Smooth muscle cell of the brain vasculature (primary cell): ENCODE measurements around the gene BCAP29.
"Not testable (repeated sequence)": the region's sequence is repeated elsewhere in the genome, so short reads cannot be mapped to it uniquely, and the experiment has no call there.

ENCODE experiments used
- DNase-seq: peaks from one replicate; pipeline ENCODE4 v3.0.0-alpha.2; 2012; ENCODE audit warnings: low read depth, low spot score

Gene BCAP29

DNA sequence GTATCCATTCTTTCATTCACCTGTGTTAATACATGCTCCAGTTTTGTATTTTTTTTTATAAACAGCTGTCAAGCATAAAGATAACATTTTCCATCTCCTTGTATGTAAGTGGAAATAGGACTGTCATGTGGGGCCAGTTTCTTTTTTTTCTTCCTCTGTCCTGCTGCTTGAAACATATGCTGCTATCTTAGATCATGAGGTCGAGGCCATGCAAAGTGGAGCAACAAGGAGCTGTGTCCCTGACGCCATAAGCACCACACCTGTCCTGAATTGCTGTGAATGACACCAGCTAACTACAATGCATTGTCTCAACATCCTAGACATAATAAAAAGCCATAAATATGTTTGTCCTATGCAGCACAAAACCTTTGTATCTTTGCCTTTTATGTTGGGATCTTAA lies 42.8 kb downstream of the BCAP29 start:
- no peak for DNase-seq

DNA sequence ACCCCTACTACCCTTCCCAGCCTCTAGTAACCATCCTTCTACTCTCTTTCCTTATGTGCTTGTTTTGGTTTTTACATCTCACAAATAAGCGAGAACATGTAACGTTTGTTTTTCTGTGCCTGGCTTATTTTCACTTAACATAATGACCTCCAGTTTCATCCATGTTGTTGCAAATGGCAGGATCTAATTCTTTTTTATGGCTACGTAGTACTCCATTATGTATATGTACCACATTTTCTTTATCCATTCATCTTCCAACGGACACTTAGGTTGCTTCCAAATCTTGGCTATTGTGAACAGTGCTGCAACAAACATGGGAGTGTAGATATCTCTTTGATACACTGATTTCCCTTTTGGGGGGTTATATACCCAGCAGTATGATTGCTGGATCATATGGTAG lies 47.0 kb downstream of the BCAP29 start:
- DNase-seq = no peak

GRCh38 chr7:107628461-107629064 lies 48.5 kb downstream of the BCAP29 start:
- no peak for DNase-seq

GRCh38 chr7:107630342-107630741 lies 50.3 kb downstream of the BCAP29 start:
- DNase-seq = no peak

GRCh38 chr7:107631588-107632491 lies 51.8 kb downstream of the BCAP29 start:
- no peak for DNase-seq

GRCh38 chr7:107632492-107632865 lies 52.4 kb downstream of the BCAP29 start:
- DNase-seq = no peak

DNA sequence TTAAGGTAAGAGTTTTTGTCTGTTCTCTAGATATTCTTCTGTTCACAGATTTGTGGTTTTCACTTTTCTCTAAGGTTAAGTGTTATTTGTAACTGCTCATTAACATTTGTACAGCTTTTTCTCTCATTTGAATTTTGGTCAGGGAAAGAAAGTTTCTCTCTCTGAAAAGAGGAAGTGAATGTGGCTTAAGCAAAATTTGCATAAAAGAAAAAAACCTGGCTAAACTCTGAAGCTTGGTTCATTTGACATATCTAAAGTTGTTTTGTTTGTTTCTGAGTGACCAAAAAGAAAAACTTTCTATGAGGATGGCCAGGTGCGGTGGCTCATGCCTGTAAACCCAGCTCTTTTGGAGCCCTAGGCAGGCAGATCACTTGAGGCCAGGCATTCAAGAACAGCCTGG lies 58.5 kb downstream of the BCAP29 start:
- no peak for DNase-seq

- DNase-seq = not testable (repeated sequence)
Measured at GRCh38 chr7:107639070-107639469, 59.0 kb downstream of the BCAP29 start.

DNA sequence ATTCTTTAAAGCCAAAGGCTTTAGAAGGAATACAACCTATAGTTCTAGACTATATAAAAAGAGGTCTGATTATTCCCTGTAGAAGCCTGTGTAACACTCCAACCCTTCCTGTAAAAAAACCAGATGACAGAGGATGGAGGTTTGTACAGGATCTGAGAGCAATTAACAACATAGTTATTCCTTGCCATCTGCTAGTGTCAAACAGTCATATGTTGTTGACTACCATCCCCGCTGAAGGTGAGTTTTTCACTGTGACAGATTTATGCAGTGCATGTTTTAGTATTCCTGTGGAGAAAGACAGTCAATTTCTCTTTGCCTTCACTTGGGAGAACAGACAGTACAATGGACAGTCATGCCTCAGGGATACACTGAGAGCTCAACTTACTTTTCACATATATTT lies 61.6 kb downstream of the BCAP29 start:
- DNase-seq = no peak

GRCh38 chr7:107642501-107642900 lies 62.5 kb downstream of the BCAP29 start:
- DNase-seq = no peak

DNA sequence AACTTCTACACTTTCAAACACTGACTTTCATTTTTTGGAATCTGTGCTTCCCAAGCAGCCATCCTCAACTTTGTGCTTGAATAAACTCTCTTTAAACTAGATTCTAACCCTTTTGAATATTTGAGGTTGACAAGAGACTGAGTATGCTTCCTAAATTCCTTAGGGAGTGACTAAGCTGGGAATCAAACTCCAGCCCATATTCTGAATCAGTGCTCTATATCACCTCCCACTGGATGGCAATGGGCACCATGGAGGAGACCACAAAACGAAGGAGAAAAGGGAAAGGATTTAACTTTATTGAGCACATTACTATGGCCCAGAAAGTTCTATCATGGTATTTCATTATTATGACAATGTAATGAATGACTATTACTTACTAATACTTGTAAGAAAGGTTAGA lies 63.4 kb downstream of the BCAP29 start:
- no peak for DNase-seq

DNA sequence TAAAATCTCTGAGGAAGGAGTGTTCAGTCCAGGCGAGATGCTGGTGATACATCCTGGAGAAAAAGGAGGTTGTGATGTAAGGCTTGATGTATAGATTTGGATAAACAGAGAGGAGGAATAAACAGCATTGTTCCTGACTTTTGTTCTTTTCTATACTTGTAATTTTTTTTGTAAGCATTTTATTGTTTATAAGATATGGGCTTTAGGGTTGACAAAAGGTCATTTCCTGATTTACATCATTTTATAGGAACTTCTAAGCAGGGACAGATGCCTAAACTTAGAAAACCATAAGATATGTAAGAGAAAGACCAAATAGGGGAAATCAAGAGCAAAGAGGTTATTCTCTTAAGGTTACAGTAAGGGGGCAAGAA lies 63.9 kb downstream of the BCAP29 start:
- no peak for DNase-seq

GRCh38 chr7:107644309-107644974 lies 64.4 kb downstream of the BCAP29 start:
- DNase-seq = no peak

DNA sequence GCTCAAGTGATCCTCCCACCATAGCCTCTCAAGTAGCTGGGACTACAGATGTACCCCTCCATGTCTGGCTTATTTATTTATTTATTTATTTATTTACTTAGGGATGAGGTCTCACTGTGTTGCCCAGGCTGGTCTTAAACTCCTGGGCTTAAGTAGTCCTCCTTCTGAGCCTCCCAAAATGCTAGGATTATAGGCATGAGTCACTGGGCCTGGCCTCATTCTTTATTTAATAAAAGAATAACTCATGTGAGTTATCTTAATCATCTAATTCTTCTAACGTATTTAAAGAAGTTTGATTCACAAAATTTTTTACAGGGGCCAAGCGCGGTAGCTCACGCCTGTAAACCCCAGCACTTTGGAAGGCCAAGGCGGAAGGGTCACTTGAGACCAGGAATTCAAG lies 72.6 kb downstream of the BCAP29 start:
- DNase-seq = no peak

GRCh38 chr7:107658467-107658866 lies 78.4 kb downstream of the BCAP29 start:
- DNase-seq = no peak

DNA sequence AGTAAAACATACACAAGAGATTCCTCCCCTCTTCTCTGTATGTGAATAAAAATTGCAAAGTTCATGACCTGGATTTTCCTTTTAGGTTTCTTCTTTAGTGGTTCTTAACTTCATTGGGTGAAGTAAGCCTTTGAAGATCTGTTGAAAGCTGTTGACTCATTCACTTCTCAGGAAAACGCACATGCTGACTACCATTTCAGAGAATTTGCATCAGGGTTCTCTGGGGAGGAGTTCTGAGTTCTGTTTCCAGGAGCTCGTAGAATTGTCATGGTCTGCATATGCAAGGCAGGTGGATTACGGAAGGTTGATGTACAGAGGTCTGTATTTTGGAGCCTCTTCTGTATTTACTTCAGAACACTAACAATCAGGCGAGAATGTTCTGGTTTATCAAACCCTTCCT lies 79.6 kb downstream of the BCAP29 start:
- no peak for DNase-seq

DNA sequence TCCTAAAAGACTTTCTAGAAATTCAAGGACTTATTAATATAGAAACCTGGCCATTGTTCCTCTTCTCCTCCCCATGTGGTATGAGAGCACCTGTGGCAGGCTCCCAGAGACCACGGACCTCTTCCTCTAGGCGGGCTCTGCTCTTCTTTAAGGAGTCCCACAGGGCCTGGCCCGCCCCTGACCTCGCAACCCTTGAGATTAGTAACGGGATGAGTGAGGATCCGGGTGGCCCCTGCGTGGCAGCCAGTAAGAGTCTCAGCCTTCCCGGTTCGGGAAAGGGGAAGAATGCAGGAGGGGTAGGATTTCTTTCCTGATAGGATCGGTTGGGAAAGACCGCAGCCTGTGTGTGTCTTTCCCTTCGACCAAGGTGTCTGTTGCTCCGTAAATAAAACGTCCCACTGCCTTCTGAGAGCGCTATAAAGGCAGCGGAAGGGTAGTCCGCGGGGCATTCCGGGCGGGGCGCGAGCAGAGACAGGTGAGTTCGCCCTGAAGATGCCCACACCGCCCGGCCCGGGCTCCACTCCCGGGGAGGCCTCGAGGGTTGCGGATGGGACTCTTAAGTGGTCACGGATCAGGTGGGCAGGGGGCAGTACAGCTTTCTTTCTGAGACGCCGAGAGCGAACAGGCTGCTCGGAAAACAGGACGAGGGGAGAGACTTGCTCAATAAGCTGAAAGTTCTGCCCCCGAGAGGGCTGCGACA lies 80.5 kb downstream of the BCAP29 start, which contains the start of gene SLC26A4:
Gene SLC26A4, plus strand, starts transcription at position 448 of the 700 bp plus-strand sequence. CDS start 814 bp downstream, outside the sequence.
- no peak for DNase-seq

GRCh38 chr7:107661081-107661864 lies 81.2 kb downstream of the BCAP29 start:
- DNase-seq = no peak

DNA sequence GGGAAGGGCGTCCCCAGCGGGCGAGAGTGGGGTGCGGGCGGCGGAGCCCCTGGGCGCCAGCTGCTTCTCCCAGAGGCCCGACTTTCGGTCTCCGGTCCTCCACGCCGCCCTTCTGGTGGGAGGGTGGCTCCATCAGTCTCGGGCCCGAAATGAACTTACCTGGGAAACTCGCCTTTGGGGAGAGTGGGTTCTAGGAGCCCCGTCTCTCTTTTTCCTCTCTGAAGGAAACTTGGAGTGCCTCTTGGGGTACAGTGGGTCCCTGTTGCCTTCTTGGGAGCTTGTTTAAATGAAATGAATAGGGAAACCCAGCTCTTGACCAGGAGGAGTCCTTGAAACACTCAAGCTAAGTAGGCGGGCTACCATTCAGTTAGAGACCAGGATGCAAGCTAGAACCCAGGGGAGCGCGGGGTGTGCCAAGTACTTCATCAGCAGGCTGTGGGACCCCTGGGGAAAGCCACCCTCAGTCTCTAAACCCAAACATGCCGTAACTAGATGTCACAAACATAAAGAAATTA lies 81.9 kb downstream of the BCAP29 start:
- DNase-seq = no peak

DNA sequence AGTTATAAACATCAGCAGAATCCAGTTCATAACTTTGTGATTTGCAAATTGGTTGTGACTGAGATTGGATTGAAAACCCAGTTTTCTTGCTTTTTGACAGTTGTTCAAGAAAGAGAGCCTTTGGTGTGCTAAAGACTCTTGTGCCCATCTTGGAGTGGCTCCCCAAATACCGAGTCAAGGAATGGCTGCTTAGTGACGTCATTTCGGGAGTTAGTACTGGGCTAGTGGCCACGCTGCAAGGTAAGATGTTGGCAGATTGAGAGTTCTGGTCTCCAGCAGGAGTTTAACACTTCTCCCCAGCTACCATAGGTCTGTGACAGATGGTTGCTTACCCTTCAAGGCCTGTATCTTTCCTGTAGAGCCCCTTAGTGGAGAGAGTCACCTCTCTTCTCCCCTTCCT lies 83.2 kb downstream of the BCAP29 start:
- no peak for DNase-seq

DNA sequence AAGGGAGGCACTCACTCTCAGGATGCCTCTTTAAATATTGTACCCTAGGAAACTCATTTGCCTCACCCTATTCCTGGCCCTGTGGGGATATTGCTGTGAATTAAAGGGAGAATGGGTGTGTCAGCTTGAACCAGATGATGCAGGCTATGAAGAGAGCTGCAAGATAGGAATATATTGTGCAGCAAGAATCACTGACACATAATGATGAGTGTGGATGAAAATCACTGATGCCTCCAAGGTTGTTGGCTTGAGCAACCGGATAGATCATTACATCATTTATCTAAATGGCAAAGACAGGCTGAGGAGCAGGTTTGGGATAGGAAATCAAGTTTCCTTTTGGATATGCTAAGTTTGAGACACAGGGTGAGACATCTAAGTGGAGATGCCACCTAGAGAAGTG lies 86.7 kb downstream of the BCAP29 start:
- DNase-seq = no peak
